OCI-LY1 (cell line): ENCODE measurements around the gene TMEM222.

Source experiments
- H2AFZ ChIP-seq: fragments of 200-600 bp; sonication (generic), shearing (Covaris generic); 2 replicates; pipeline ENCODE4 v1.6.0; 2014; ENCODE audit warnings: antibody characterized with exemption, mild to moderate bottlenecking, low read length
- H3F3A ChIP-seq: fragments of 200-600 bp; sonication (generic), shearing (Covaris generic); 2 replicates; pipeline ENCODE4 v1.6.0; 2014; ENCODE audit warnings: mild to moderate bottlenecking, antibody characterized with exemption, low read length, moderate library complexity; ENCODE audit not compliant: insufficient read depth
- H3K27ac ChIP-seq: fragments of 200-600 bp; sonication (generic); 2 replicates; pipeline ENCODE4 v1.5.1; 2014; ENCODE audit warnings: low read length, mixed run types, mild to moderate bottlenecking, low read depth; ENCODE audit not compliant: poor library complexity, severe bottlenecking
- H3K27me3 ChIP-seq: fragments of 200-600 bp; sonication (generic); 2 replicates; pipeline ENCODE4 v1.6.0; 2014; ENCODE audit warnings: antibody characterized with exemption, mild to moderate bottlenecking, low read length, moderate library complexity; ENCODE audit not compliant: insufficient read depth
- H3K36me3 ChIP-seq: fragments of 200-600 bp; sonication (generic); 2 replicates; pipeline ENCODE4 v1.6.1; 2014; ENCODE audit warnings: mild to moderate bottlenecking, antibody characterized with exemption, low read length, moderate library complexity, mixed read lengths; ENCODE audit not compliant: insufficient read depth
- H3K4me1 ChIP-seq: fragments of 200-600 bp; sonication (generic); 2 replicates; pipeline ENCODE4 v1.5.1; 2014; ENCODE audit warnings: mild to moderate bottlenecking, low read length, moderate library complexity; ENCODE audit not compliant: insufficient read depth, severe bottlenecking
- H3K4me2 ChIP-seq: fragments of 200-600 bp; sonication (generic), shearing (Covaris generic); 2 replicates; pipeline ENCODE4 v1.6.1; 2014; ENCODE audit warnings: low read length
- H3K4me3 ChIP-seq: fragments of 200-600 bp; sonication (generic); 2 replicates; pipeline ENCODE4 v1.5.1; 2014; ENCODE audit warnings: low read length, low read depth, mild to moderate bottlenecking, mixed read lengths; ENCODE audit not compliant: poor library complexity, severe bottlenecking
- H3K79me2 ChIP-seq: fragments of 200-600 bp; shearing (Covaris generic); 2 replicates; pipeline ENCODE4 v1.6.1; 2016; ENCODE audit warnings: mixed run types, low read length, mixed read lengths; ENCODE audit not compliant: insufficient read depth
- H3K9ac ChIP-seq: fragments of 200-600 bp; sonication (generic), shearing (Covaris generic); 2 replicates; pipeline ENCODE4 v1.6.1; 2014; ENCODE audit warnings: mild to moderate bottlenecking, low read length, mixed read lengths
- H3K9me2 ChIP-seq: fragments of 200-600 bp; sonication (generic), shearing (Covaris generic); 2 replicates; pipeline ENCODE4 v1.6.1; 2014; ENCODE audit warnings: low read depth, mild to moderate bottlenecking, low read length, mixed read lengths
- H3K9me3 ChIP-seq: fragments of 200-600 bp; shearing (Covaris generic); 2 replicates; pipeline ENCODE4 v1.6.1; 2014; ENCODE audit warnings: low read length, mixed read lengths
- H4K20me1 ChIP-seq: fragments of 200-600 bp; sonication (generic), shearing (Covaris generic); 2 replicates; pipeline ENCODE4 v1.6.0; 2016; ENCODE audit warnings: mild to moderate bottlenecking, low read length; ENCODE audit not compliant: insufficient read depth
- CTCF ChIP-seq: fragments of 200-600 bp; sonication (generic), shearing (Covaris generic); IDR thresholded peaks from 2 replicates; pipeline ENCODE4 v1.5.1; 2017; ENCODE audit warnings: mild to moderate bottlenecking, antibody characterized with exemption, low read length, moderate library complexity, mixed read lengths
- EZH2 ChIP-seq: fragments of 200-600 bp; sonication (generic), shearing (Covaris generic); IDR thresholded peaks from 2 replicates; pipeline ENCODE4 v1.8.0; 2017; ENCODE audit warnings: borderline replicate concordance, mixed run types, mild to moderate bottlenecking, antibody characterized with exemption, low read length, moderate library complexity, mixed read lengths

TMEM222 gene

GRCh38 chr1:27356277-27356618, 34.3 kb downstream of the TMEM222 start:
- Histone ChIP-seq H3K4me3 (peak overlapping the region; percentile 58), H3K79me2 (no peaks in the 10 kb centered on the region), H4K20me1 (no peaks in the 10 kb centered on the region), H3K9me2 (no peaks in the 10 kb centered on the region), H3K27ac (peak overlapping the region; percentile 37), H3K27me3 (no peaks in the 10 kb centered on the region; the same call in 1 of the 2 replicates), H3K36me3 (no peaks in the 10 kb centered on the region), H2AFZ (no peak overlapping the region), H3K4me2 (peak overlapping the region; percentile 82), H3K9me3 (no peaks in the 10 kb centered on the region), H3K9ac (peak overlapping the region; percentile 56; the same call in 1 of the 2 replicates), H3K4me1 (peaks cover 43% of the 10 kb centered on the region), H3F3A (no peaks in the 10 kb centered on the region)
- TF ChIP-seq EZH2: no peak
- no peak for TF ChIP-seq CTCF

GRCh38 chr1:27356619-27357280, 34.8 kb downstream of the TMEM222 start:
- Histone ChIP-seq H3K9ac (peak overlapping the region; percentile 56; the same call in 1 of the 2 replicates), H3K27ac (peak overlapping the region; percentile 37), H3K9me2 (no peaks in the 10 kb centered on the region), H4K20me1 (no peaks in the 10 kb centered on the region), H3K4me3 (peak overlapping the region; percentile 58), H2AFZ (no peak overlapping the region), H3K4me1 (peaks cover 43% of the 10 kb centered on the region), H3K36me3 (no peaks in the 10 kb centered on the region), H3F3A (no peaks in the 10 kb centered on the region), H3K79me2 (no peaks in the 10 kb centered on the region), H3K27me3 (no peaks in the 10 kb centered on the region; the same call in 1 of the 2 replicates), H3K4me2 (peak overlapping the region; percentile 82), H3K9me3 (no peaks in the 10 kb centered on the region)
- TF ChIP-seq CTCF (no peak), EZH2 (no peak)

GRCh38 chr1:27357281-27358037, 35.5 kb downstream of the TMEM222 start:
- Histone ChIP-seq H3F3A (no peaks in the 10 kb centered on the region), H3K79me2 (no peaks in the 10 kb centered on the region), H3K27ac (peak overlapping the region; percentile 37), H3K9me3 (no peaks in the 10 kb centered on the region), H3K4me3 (peak overlapping the region; percentile 58), H2AFZ (no peak overlapping the region), H3K4me1 (peaks cover 43% of the 10 kb centered on the region), H3K9ac (peak overlapping the region; percentile 56; the same call in 1 of the 2 replicates), H3K4me2 (peak overlapping the region; percentile 82), H4K20me1 (no peaks in the 10 kb centered on the region), H3K36me3 (no peaks in the 10 kb centered on the region), H3K27me3 (no peaks in the 10 kb centered on the region; the same call in 1 of the 2 replicates), H3K9me2 (no peaks in the 10 kb centered on the region)
- peak; percentile 87 for TF ChIP-seq CTCF
- no peak for TF ChIP-seq EZH2
